GM10266 (cell line): ENCODE results near the gene CCNG1.
"Not testable (repeated sequence)": the region's sequence is repeated elsewhere in the genome, so short reads cannot be mapped to it uniquely, and the experiment has no call there.

Source experiments
- DNase-seq: peaks from one replicate; pipeline ENCODE4 v3.0.0; 2012; ENCODE audit errors: extremely low spot score
- TF ChIP-seq, protein P1 (sequence below): IDR thresholded peaks from 2 replicates; pipeline ENCODE4 v1.5.1; 2012; ENCODE audit warnings: mild to moderate bottlenecking, low read depth; ENCODE audit not compliant: control insufficient read depth, insufficient read depth; ENCODE audit errors: missing control alignments

CCNG1 gene, protein sequence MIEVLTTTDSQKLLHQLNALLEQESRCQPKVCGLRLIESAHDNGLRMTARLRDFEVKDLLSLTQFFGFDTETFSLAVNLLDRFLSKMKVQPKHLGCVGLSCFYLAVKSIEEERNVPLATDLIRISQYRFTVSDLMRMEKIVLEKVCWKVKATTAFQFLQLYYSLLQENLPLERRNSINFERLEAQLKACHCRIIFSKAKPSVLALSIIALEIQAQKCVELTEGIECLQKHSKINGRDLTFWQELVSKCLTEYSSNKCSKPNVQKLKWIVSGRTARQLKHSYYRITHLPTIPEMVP

DNA sequence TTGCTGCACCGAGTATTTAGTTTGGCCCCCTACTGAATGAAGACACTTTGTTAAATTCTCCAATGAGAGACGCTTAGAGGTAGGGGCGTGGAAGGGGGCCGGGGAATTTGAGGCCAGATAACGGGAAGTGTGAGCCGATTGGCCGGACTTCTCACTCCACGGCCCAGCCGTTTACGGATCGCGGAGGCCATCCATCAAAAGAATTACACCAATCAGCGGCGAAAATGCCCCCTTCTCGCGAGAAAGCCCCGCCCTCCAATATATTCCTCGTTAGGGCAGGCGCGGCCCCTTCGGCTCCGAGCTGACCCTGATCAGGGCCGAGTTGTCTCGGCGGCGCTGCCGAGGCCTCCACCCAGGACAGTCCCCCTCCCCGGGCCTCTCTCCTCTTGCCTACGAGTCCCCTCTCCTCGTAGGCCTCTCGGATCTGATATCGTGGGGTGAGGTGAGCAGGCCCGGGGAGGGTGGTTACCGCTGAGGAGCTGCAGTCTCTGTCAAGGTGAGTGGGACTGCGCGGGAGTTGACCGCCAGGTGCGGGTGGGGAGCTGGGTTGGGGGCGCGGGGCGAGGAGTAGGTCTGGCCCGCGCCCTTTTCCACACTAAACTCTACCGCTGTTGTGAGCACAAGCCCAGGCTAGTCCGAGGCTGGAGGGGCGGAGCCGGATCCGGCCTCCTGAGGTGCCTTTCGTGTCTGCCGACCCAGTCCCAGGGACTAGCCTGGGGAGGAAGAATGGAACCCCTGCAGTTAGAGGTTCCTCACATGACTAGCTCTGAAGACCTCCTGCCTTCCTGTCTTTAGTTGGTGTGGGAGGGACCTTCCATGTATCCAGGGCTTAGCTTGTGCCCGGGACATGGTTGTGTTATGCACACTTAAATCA, at the start of gene CCNG1:
TSS of gene CCNG1 (plus strand) at position 287 of the 874 bp plus-strand sequence. CDS start 1,662 bp downstream, outside the sequence.
- peak; percentile 90 for DNase-seq
- TF ChIP-seq, protein P1, sequence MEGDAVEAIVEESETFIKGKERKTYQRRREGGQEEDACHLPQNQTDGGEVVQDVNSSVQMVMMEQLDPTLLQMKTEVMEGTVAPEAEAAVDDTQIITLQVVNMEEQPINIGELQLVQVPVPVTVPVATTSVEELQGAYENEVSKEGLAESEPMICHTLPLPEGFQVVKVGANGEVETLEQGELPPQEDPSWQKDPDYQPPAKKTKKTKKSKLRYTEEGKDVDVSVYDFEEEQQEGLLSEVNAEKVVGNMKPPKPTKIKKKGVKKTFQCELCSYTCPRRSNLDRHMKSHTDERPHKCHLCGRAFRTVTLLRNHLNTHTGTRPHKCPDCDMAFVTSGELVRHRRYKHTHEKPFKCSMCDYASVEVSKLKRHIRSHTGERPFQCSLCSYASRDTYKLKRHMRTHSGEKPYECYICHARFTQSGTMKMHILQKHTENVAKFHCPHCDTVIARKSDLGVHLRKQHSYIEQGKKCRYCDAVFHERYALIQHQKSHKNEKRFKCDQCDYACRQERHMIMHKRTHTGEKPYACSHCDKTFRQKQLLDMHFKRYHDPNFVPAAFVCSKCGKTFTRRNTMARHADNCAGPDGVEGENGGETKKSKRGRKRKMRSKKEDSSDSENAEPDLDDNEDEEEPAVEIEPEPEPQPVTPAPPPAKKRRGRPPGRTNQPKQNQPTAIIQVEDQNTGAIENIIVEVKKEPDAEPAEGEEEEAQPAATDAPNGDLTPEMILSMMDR: no peak

DNA sequence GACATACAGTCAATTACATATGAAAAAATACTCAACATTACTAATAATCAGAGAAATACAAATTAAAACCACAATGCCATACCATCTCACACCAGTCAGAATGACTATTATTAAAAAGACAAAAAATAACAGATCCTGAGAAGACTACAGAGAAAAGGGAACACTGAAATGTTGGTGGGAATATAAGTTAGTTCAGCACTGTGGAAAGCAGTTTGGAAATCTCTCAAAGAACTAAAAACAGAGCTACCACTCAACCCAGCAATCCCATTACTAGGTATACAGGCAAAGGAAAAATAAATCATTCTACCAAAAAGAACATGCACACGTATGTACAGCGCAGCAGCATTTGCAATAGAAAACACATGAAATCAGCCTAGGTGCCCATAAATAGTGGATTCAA, 41.6 kb upstream of the CCNG1 start:
- no peak for DNase-seq
- TF ChIP-seq, protein P1: no peak

DNA sequence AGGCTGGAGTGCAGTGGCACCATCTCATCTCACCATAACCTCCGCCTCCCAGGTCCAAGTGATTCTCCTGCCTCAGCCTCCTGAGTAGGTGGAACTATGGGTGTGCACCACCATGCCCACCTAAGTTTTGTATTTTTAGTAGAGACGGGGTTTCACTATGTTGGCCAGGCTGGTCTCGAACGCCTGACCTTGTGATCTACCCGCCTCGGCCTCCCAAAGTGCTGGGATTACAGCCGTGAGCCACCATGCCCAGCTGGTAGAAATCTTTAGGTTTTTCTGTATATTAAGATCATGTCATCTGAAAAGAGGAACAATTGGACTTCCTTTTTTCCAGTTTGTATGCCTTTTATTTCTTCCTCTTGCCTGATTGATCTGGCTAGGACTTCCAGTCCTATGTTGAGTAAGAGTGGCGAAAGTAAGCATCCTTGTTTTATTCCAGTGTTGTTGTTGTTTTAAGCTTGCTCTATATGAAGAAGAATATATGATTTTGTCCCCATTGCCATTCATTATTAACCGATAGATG, 40.5 kb upstream of the CCNG1 start:
- not testable (repeated sequence) for DNase-seq

DNA sequence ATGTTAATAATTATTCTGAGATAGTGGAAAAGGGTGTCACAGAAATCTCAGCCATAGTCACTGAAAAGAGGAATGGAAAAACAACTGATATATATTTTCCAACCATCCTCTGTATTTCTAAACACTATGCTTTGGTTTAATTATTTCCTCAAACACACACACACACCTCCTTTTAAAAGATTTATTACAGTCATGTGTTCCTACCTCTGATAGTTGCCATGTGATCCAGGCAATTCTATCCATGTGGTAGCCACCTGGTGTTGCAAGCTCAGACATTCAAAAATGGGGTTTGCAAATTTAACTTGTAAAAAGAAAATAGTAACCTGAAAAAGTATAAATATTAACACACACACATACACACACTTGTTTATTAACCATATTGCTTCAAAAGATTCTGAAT, 40.0 kb upstream of the CCNG1 start:
- DNase-seq: no peak
- TF ChIP-seq, protein P1: no peak

DNA sequence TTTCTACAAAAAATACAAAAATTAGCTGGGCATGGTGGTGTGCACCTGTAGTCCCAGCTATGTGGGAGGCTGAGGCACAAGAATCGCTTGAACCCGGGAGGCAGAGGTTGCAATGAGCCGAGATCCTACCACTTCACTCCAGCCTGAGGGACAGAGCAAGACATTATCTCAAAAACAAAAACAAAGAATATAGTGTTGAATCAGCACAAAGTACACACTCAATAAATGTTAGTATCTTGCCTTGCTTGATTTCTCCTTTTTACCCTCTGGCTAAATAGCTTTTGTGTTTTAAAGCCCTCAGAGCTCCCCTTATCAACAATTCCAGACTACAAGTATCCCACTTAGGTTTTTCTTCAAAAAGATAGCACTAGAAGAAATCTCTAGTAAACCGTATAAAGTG, 37.5 kb upstream of the CCNG1 start:
- TF ChIP-seq, protein P1: no peak
- DNase-seq: no peak

DNA sequence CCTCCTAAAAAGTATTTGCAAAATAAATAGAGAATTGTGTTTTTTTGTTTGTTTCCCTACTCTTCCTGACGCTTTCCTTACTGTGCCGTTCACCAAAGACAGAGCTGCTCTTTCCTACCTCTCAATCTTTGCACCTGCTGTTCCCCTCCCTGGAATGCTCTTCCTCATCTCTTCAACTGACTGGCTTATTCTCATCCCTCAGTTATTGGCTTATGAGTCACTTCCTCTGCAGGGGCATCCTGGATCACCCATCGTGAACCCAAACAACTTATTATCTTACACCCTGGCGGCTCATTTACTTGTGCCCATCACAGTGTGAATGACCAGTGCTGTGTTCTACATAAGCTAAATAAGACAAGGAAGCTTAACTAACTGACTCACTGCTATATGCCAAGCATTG, 36.1 kb upstream of the CCNG1 start:
- DNase-seq: no peak
- TF ChIP-seq, protein P1: no peak

DNA sequence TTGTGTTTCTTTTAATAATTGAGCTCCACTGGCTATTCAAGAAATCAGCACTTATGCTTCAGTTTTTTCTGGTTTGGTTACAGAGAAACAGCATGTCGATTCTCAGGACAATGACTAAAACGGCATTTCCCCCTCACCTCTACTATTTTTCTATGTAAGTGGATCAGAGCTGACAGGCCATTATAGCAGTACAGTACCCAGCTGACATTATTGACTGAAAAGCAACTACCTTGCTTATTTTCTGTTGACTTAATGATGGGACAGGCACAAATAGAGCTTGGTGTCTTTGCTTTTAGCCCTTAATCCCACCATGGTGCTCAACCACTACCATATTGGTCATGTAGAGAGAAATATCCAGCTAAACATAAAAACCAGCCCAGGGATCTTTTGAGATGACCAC, 35.4 kb upstream of the CCNG1 start:
- TF ChIP-seq, protein P1: no peak
- DNase-seq: no peak
